ENCODE results near the gene ARHGEF7. TPM values are rescaled to one million over a fixed set of nuclear protein-coding genes. Genes with fewer than 3 reads are reported as not detected.

ARHGEF7 gene
- total RNA-seq, 1 donor from 2014 or later, result 57.5 TPM

DNA sequence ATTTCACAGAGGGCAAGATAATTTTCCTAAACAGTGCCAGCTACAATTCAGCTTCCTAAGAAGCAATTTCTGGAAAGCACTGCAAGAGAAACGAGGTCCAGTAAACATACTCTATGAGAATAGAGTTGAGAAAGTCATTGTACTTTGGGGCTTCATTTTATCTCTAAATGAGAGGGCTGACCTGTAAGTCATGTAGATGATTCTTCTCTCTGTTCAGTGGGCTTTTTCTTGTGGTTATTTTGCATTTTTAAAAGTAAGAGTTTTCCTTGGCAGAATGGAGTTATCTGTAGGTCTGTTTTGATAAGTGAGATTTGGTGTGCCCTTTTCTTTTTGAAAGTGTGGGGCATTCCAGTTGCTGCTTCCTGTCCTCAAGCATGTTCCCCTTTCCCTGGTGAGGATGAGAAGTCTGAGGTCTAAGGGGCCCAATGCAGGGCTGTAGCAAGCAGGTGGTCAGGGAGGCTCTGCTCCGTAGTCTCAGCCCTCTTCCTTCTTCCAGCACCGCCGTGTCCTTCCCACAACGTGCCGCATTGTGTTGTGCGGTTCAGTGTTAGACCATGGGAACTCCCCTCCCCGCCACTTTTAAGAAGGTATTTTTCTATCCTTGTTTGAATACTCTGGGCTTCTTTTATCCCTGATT is 86.3 kb downstream of the ARHGEF7 start:
- TF ChIP-seq POLR2AphosphoS5 (IDR thresholded peaks at IDR 0.05; ENCODE audit: insufficient read depth in 1 of 2, low read depth in 1 of 2) (no peak), POLR2A (IDR thresholded peaks at IDR 0.05) (no peak)
- TF ChIP-seq, protein P1, sequence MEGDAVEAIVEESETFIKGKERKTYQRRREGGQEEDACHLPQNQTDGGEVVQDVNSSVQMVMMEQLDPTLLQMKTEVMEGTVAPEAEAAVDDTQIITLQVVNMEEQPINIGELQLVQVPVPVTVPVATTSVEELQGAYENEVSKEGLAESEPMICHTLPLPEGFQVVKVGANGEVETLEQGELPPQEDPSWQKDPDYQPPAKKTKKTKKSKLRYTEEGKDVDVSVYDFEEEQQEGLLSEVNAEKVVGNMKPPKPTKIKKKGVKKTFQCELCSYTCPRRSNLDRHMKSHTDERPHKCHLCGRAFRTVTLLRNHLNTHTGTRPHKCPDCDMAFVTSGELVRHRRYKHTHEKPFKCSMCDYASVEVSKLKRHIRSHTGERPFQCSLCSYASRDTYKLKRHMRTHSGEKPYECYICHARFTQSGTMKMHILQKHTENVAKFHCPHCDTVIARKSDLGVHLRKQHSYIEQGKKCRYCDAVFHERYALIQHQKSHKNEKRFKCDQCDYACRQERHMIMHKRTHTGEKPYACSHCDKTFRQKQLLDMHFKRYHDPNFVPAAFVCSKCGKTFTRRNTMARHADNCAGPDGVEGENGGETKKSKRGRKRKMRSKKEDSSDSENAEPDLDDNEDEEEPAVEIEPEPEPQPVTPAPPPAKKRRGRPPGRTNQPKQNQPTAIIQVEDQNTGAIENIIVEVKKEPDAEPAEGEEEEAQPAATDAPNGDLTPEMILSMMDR (IDR thresholded peaks at IDR 0.05), result no peak
- H3K9me3 ChIP-seq, result no peaks in the 10 kb centered on the region
- H3K27me3 ChIP-seq, result no peaks in the 10 kb centered on the region
- H3K4me3 ChIP-seq, result no peak overlapping the region
- intact Hi-C loops (cut with DNase I), result loop anchor here (10.0 kb wide), 1 partner anchor 47 kb away; no protein-coding TSS in a partner anchor
- no peaks in the 10 kb centered on the region for H3K36me3 ChIP-seq
- H3K27ac ChIP-seq, result no peak overlapping the region
- H3K4me1 ChIP-seq, result peaks cover 53% of the 10 kb centered on the region
- no peak for DNase-seq (ENCODE audit: extremely low spot score in 2 of 2)

- H3K27ac ChIP-seq, result no peak overlapping the region
Measured at GRCh38 chr13:111202156-111202621, 87.1 kb downstream of the ARHGEF7 start.

GRCh38 chr13:111202745-111203144 is 87.6 kb downstream of the ARHGEF7 start:
- H3K4me1 ChIP-seq, result peaks cover 53% of the 10 kb centered on the region
- no peaks in the 10 kb centered on the region for H3K27me3 ChIP-seq
- intact Hi-C loops (cut with DNase I), result loop anchor here (10.0 kb wide), 1 partner anchor 48 kb away; no protein-coding TSS in a partner anchor
- no peaks in the 10 kb centered on the region for H3K9me3 ChIP-seq
- no peaks in the 10 kb centered on the region for H3K36me3 ChIP-seq
- no peak overlapping the region for H3K4me3 ChIP-seq
- H3K27ac ChIP-seq, result no peak overlapping the region
- TF ChIP-seq POLR2AphosphoS5 (IDR thresholded peaks at IDR 0.05; ENCODE audit: insufficient read depth in 1 of 2, low read depth in 1 of 2), result no peak
- DNase-seq (ENCODE audit: extremely low spot score in 2 of 2), result no peak

More at GRCh38 chr13:111202156-111202621, 87.1 kb downstream of the ARHGEF7 start:
- H3K27me3 ChIP-seq, result no peaks in the 10 kb centered on the region
- TF ChIP-seq, protein P1 (IDR thresholded peaks at IDR 0.05), result no peak
- no peak for DNase-seq (ENCODE audit: extremely low spot score in 2 of 2)
- no peak overlapping the region for H3K4me3 ChIP-seq
- H3K4me1 ChIP-seq, result peaks cover 53% of the 10 kb centered on the region
- H3K36me3 ChIP-seq, result no peaks in the 10 kb centered on the region
- intact Hi-C loops (cut with DNase I), result loop anchor here (10.0 kb wide), 1 partner anchor 47 kb away; no protein-coding TSS in a partner anchor
- H3K9me3 ChIP-seq, result no peaks in the 10 kb centered on the region

- TF ChIP-seq, protein P1 (IDR thresholded peaks at IDR 0.05), result no peak
- TF ChIP-seq POLR2A (IDR thresholded peaks at IDR 0.05), result no peak
- TF ChIP-seq POLR2AphosphoS5 (IDR thresholded peaks at IDR 0.05; ENCODE audit: insufficient read depth in 1 of 2, low read depth in 1 of 2), result no peak
- Histone ChIP-seq H3K4me1 (peaks cover 64% of the 10 kb centered on the region), H3K4me3 (no peak overlapping the region)
Measured at GRCh38 chr13:111203736-111204389, 88.8 kb downstream of the ARHGEF7 start.

GRCh38 chr13:111204438-111205177 is 89.5 kb downstream of the ARHGEF7 start:
- DNase-seq (ENCODE audit: extremely low spot score in 2 of 2), result no peak
- H3K4me1 ChIP-seq, result peaks cover 65% of the 10 kb centered on the region
- no peaks in the 10 kb centered on the region for H3K36me3 ChIP-seq
- H3K27me3 ChIP-seq, result no peaks in the 10 kb centered on the region
- no peaks in the 10 kb centered on the region for H3K9me3 ChIP-seq
- intact Hi-C loops (cut with DNase I), result loop anchor here (10.0 kb wide), 1 partner anchor 50 kb away; no protein-coding TSS in a partner anchor
- peak overlapping the region in 1 of 2 donors; percentile 12 for H3K4me3 ChIP-seq
- TF ChIP-seq POLR2AphosphoS5 (IDR thresholded peaks at IDR 0.05; ENCODE audit: insufficient read depth in 1 of 2, low read depth in 1 of 2) (no peak), POLR2A (IDR thresholded peaks at IDR 0.05) (no peak)
- TF ChIP-seq, protein P1 (IDR thresholded peaks at IDR 0.05), result no peak
- H3K27ac ChIP-seq, result peak overlapping the region; percentile 72

More at GRCh38 chr13:111203736-111204389, 88.8 kb downstream of the ARHGEF7 start:
- no peaks in the 10 kb centered on the region for H3K9me3 ChIP-seq
- H3K27ac ChIP-seq, result peak overlapping the region; percentile 72
- H3K36me3 ChIP-seq, result no peaks in the 10 kb centered on the region
- no peak for DNase-seq (ENCODE audit: extremely low spot score in 2 of 2)
- H3K27me3 ChIP-seq, result no peaks in the 10 kb centered on the region
- intact Hi-C loops (cut with DNase I), result loop anchor here (10.0 kb wide), 1 partner anchor 49 kb away; no protein-coding TSS in a partner anchor

Data from vagina (tissue), 2 donors.